Left ventricle myocardium superior (tissue), 1 donor: Measurements from ENCODE around the gene DRD3. TPM values are rescaled to one million over a fixed set of nuclear protein-coding genes. Genes with fewer than 3 reads are reported as not detected.

Experiments used
- ATAC-seq: fragments of 200-7000 bp; cut with Tn5 transposase; one replicate; pipeline ENCODE4 v1.9.1; 2020; ENCODE audit warnings: mild to moderate bottlenecking, moderate library complexity
- DNase-seq: peaks from one replicate; pipeline ENCODE4 v3.0.0-alpha.2; 2020
- intact Hi-C: fragments of 100-400 bp; cut with micrococcal nuclease; formaldehyde crosslinking; loops from one replicate; pipeline ENCODE4 v1.11.0; 2022
- total RNA-seq: library from RNA; stranded (reverse); fragmentation: NEBNext Ultra II Directional; extraction: Animal tissue kit (Norgen Biotek cat#: 25700); gene quantifications from one replicate; pipeline ENCODE4 v1.2.1, GENCODE V29; 2021
- donor health status: DM: no; HTN: yes; CAD: no; lungs with severe emphysema.

DRD3 gene
- total RNA-seq, 1 donor from 2014 or later = not detected

- intact Hi-C loops = no loop called here
- no peak for DNase-seq
- ATAC-seq = no peak
These were observed 15.9 kb upstream of the DRD3 start for GRCh38 chr3:114194750-114195149.

GRCh38 chr3:114192136-114192535 lies 13.3 kb upstream of the DRD3 start:
- intact Hi-C loops = no loop called here
- no peak for DNase-seq
- no peak for ATAC-seq

- DNase-seq (no peak), ATAC-seq (no peak)
- intact Hi-C loops = no loop called here
These were observed 7.6 kb upstream of the DRD3 start for GRCh38 chr3:114186501-114186900.

GRCh38 chr3:114179575-114179974 lies 723 bp upstream of the DRD3 start:
- intact Hi-C loops = no loop called here
- ATAC-seq (no peak), DNase-seq (no peak)

GRCh38 chr3:114176890-114177289 lies 2.0 kb downstream of the DRD3 start:
- DNase-seq (no peak), ATAC-seq (no peak)
- intact Hi-C loops = no loop called here

- intact Hi-C loops = no loop called here
- ATAC-seq = no peak
- DNase-seq = no peak
These were observed 2.4 kb downstream of the DRD3 start for GRCh38 chr3:114176487-114176886.

- DNase-seq (no peak), ATAC-seq (no peak)
- intact Hi-C loops = no loop called here
These were observed 3.5 kb downstream of the DRD3 start for GRCh38 chr3:114175204-114175987.

- intact Hi-C loops = no loop called here
- no peak for DNase-seq
- ATAC-seq = no peak
These were observed 7.2 kb downstream of the DRD3 start for GRCh38 chr3:114171677-114172076.

GRCh38 chr3:114168150-114168549 lies 10.7 kb downstream of the DRD3 start:
- intact Hi-C loops = no loop called here
- no peak for ATAC-seq
- DNase-seq = no peak

GRCh38 chr3:114157321-114157720 lies 21.5 kb downstream of the DRD3 start:
- intact Hi-C loops = no loop called here
- ATAC-seq (no peak), DNase-seq (no peak)

- intact Hi-C loops = no loop called here
- no peak for DNase-seq
- ATAC-seq = no peak
These were observed 23.5 kb downstream of the DRD3 start for GRCh38 chr3:114155370-114155821.

- DNase-seq (no peak), ATAC-seq (no peak)
- intact Hi-C loops = no loop called here
These were observed 24.5 kb downstream of the DRD3 start for GRCh38 chr3:114154321-114154821.

- ATAC-seq = peak; percentile 96
- intact Hi-C loops = no loop called here
- DNase-seq = peak; percentile 88
These were observed 26.2 kb downstream of the DRD3 start for GRCh38 chr3:114152519-114153151.

GRCh38 chr3:114151091-114151490 lies 27.8 kb downstream of the DRD3 start:
- no peak for ATAC-seq
- intact Hi-C loops = no loop called here

GRCh38 chr3:114147251-114147650 lies 31.6 kb downstream of the DRD3 start:
- intact Hi-C loops = no loop called here
- ATAC-seq (no peak), DNase-seq (no peak)

More at GRCh38 chr3:114151091-114151490, 27.8 kb downstream of the DRD3 start:
- DNase-seq = no peak

GRCh38 chr3:114144909-114145688 lies 33.8 kb downstream of the DRD3 start:
- DNase-seq (no peak), ATAC-seq (peak; percentile 58)
- intact Hi-C loops = no loop called here

GRCh38 chr3:114143817-114144216 lies 35.0 kb downstream of the DRD3 start:
- no peak for ATAC-seq
- no peak for DNase-seq
- intact Hi-C loops = no loop called here

- ATAC-seq (no peak), DNase-seq (no peak)
- intact Hi-C loops = no loop called here
These were observed 39.0 kb downstream of the DRD3 start for GRCh38 chr3:114139836-114140235.

GRCh38 chr3:114133947-114134346 lies 44.9 kb downstream of the DRD3 start:
- ATAC-seq (no peak), DNase-seq (no peak)
- intact Hi-C loops = no loop called here

GRCh38 chr3:114132500-114132899 lies 46.4 kb downstream of the DRD3 start:
- DNase-seq (no peak), ATAC-seq (no peak)
- intact Hi-C loops = no loop called here
